Activated B cell treated with CpG ODN at 0.5 μM for 24 hours (primary cell): ENCODE results near the gene REG3G. TPM values are rescaled to one million over a fixed set of nuclear protein-coding genes. Genes with fewer than 3 reads are reported as not detected.
"Not testable (repeated sequence)": the region's sequence is repeated elsewhere in the genome, so short reads cannot be mapped to it uniquely, and the experiment has no call there.

Source experiments
- ATAC-seq: fragments of 200-7000 bp; cut with Tn5 transposase; one replicate; pipeline ENCODE4 v1.10.0; 2021; ENCODE audit warnings: low read depth, mild to moderate bottlenecking, moderate library complexity
- CTCF ChIA-PET: fragments of 350-600 bp; sonication (Branson Sonifier 250); formaldehyde crosslinking; loops from one replicate; lab custom pipeline; 2021; ENCODE audit warnings: antibody characterized with exemption; lab: Charles Lee
- POLR2A ChIA-PET: fragments of 350-600 bp; sonication (Branson Sonifier 250); formaldehyde crosslinking; loops from one replicate; lab custom pipeline; 2021; ENCODE audit warnings: antibody characterized with exemption; lab: Charles Lee
- DNase-seq: peaks from one replicate; pipeline ENCODE4 v3.0.0; 2022
- H3K27ac Mint-ChIP-seq: one replicate; pipeline ENCODE4 v1.8.0; 2020; ENCODE audit warnings: mixed read lengths
- H3K27me3 Mint-ChIP-seq: one replicate; pipeline ENCODE4 v1.8.0; 2021; ENCODE audit warnings: mixed read lengths
- H3K36me3 Mint-ChIP-seq: one replicate; pipeline ENCODE4 v1.8.0; 2021; ENCODE audit warnings: low read depth, mixed read lengths
- H3K4me1 Mint-ChIP-seq: one replicate; pipeline ENCODE4 v1.8.0; 2021; ENCODE audit warnings: mixed read lengths
- H3K4me3 Mint-ChIP-seq: one replicate; pipeline ENCODE4 v1.8.0; 2020; ENCODE audit warnings: mild to moderate bottlenecking, mixed read lengths
- H3K9me3 Mint-ChIP-seq: one replicate; pipeline ENCODE4 v1.8.0; 2020; ENCODE audit warnings: mixed read lengths
- intact Hi-C: fragments of 100-400 bp; cut with micrococcal nuclease; formaldehyde crosslinking; loops from one replicate; pipeline ENCODE4 v1.15.1; 2024
- total RNA-seq: library from RNA; stranded (reverse); gene quantifications from 2 replicates; pipeline ENCODE4 v1.2.3, GENCODE V29; 2022
- TF ChIP-seq, protein P1 (sequence below): fragments of 200-600 bp; IDR thresholded peaks from one replicate; pipeline ENCODE4 v1.8.0; 2022; ENCODE audit warnings: antibody characterized with exemption, mild to moderate bottlenecking

Gene REG3G
- total RNA-seq, 1 donor from 2014 or later: not detected

DNA sequence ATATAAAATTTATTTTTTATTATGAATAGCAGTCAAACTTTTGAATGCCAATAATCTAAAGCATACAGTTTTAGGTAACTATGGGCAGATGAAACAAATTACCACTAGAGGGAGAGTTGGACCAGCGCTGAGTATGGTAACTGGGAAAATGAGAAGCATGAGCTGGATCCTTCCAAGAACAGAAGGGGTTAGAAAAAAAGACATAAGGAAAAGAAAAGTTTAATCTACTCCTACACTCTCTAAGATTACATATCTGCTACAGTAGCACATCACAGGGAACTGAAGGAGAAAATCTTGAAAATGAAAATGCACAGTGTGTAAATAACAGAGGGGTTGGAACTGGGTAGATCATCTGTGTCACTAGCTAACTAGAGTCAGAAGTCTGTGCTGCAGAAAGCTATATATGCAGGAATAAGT lies 15.5 kb downstream of the REG3G start:
- intact Hi-C loops: no loop called here
- H3K4me1 Mint-ChIP-seq: peaks cover 2% of the 10 kb centered on the region
- no peaks in the 10 kb centered on the region for H3K36me3 Mint-ChIP-seq
- ChIA-PET CTCF (interaction anchor here (0.7 to 1.6 kb wide), 3 partner anchors 30 to 180 kb away, joined by 3 to 6 read pairs (median 3); no protein-coding TSS in a partner anchor), POLR2A (no interaction called here)
- TF ChIP-seq, protein P1, sequence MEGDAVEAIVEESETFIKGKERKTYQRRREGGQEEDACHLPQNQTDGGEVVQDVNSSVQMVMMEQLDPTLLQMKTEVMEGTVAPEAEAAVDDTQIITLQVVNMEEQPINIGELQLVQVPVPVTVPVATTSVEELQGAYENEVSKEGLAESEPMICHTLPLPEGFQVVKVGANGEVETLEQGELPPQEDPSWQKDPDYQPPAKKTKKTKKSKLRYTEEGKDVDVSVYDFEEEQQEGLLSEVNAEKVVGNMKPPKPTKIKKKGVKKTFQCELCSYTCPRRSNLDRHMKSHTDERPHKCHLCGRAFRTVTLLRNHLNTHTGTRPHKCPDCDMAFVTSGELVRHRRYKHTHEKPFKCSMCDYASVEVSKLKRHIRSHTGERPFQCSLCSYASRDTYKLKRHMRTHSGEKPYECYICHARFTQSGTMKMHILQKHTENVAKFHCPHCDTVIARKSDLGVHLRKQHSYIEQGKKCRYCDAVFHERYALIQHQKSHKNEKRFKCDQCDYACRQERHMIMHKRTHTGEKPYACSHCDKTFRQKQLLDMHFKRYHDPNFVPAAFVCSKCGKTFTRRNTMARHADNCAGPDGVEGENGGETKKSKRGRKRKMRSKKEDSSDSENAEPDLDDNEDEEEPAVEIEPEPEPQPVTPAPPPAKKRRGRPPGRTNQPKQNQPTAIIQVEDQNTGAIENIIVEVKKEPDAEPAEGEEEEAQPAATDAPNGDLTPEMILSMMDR: no peak
- H3K27ac Mint-ChIP-seq: no peak overlapping the region
- no peak overlapping the region for H3K4me3 Mint-ChIP-seq
- no peaks in the 10 kb centered on the region for H3K9me3 Mint-ChIP-seq
- no peaks in the 10 kb centered on the region for H3K27me3 Mint-ChIP-seq
- DNase-seq (no peak), ATAC-seq (no peak)

DNA sequence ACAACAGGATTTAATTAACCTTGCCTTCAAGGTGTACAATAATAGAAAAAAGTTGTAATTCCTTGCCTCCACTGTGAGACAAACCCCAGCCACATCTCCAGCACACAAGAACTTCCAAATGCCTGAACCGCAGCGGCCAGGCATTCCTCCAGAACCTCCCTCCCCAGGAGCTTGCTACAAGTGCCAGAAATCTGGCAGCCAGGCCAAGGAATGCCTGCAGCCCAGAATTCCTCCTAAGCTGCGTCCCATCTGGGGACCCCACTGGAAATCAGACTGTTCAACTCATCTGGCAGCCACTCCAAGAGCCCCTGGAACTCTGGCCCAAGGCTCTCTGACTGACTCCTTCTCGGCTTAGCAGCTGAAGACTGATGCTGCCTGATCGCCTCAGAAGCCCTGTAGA lies 28.0 kb downstream of the REG3G start:
- H3K9me3 Mint-ChIP-seq, H3K4me1 Mint-ChIP-seq, H3K4me3 Mint-ChIP-seq, POLR2A ChIA-PET, H3K27me3 Mint-ChIP-seq, ATAC-seq, intact Hi-C loops, CTCF ChIA-PET, H3K27ac Mint-ChIP-seq, H3K36me3 Mint-ChIP-seq, DNase-seq: not testable (repeated sequence)

DNA sequence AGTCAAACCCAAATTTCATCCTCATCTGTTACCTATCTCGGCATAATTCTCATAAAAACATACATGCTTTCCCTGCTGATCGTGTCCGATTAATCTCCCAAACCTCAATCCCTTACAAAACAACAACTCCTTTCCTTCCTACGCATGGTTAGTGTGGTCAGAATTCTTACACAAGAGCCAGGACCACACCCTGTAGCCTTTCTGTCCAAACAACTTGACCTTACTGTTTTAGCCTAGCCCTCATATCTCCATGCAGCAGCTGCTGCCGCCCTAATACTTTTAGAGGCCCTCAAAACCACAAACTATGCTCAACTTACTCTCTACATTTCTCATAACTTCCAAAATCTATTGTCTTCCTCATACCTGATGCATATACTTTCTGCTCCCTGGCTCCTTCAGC lies 29.3 kb downstream of the REG3G start:
- CTCF ChIA-PET, H3K4me1 Mint-ChIP-seq: not testable (repeated sequence)

DNA sequence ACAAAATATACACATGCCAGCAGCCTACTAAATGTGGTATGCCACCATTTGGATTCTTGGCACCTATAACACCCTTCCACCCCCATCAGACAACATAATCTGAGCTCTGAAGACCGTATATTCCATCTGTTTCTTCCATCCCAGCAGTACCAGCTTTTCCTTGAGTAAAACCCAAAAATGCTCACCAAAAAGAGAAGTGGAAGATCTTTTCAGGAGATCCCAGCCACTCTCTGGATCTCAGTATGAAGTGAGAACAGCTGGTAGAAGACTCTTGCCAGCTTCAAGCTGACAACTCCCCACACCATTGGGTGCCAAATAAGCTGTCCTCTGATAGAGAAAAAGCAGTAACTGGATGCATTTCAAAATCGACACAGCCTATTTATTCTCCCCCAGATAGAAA lies 39.7 kb downstream of the REG3G start:
- Mint-ChIP-seq H3K9me3 (peaks cover 3% of the 10 kb centered on the region), H3K27me3 (no peaks in the 10 kb centered on the region), H3K27ac (no peak overlapping the region), H3K4me1 (no peaks in the 10 kb centered on the region), H3K36me3 (no peaks in the 10 kb centered on the region), H3K4me3 (no peak overlapping the region)
- intact Hi-C loops: no loop called here
- ATAC-seq (no peak), DNase-seq (no peak)
- CTCF ChIA-PET: no interaction called here
- POLR2A ChIA-PET: no interaction called here
- TF ChIP-seq, protein P1: no peak

More for the DNA sequence above, 29.3 kb downstream of the REG3G start:
- H3K27me3 Mint-ChIP-seq, intact Hi-C loops, POLR2A ChIA-PET, H3K4me3 Mint-ChIP-seq, DNase-seq, H3K27ac Mint-ChIP-seq, H3K36me3 Mint-ChIP-seq, ATAC-seq, H3K9me3 Mint-ChIP-seq: not testable (repeated sequence)

DNA sequence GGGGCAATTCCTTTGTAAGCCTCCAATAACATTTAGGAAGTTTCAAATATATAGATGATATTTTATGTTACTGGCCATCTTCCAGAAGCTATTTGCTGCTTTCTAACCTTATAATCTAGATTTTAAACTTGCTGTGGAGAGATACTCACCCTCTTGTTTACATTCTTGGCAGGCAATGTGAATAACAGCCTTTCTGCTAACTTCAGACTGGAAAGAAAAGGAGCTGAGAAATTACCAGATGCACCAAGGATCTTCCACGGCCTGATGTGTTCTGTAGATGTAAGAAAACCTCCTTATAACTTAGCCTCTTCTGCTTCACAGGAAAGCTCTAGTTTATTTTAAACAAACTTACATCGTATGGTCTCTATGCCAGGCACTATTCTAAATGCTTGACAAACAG lies 45.6 kb downstream of the REG3G start:
- H3K9me3 Mint-ChIP-seq: peaks cover 3% of the 10 kb centered on the region
- no peaks in the 10 kb centered on the region for H3K27me3 Mint-ChIP-seq
- no peak for DNase-seq
- TF ChIP-seq, protein P1: no peak
- ATAC-seq: no peak
- H3K4me1 Mint-ChIP-seq: no peaks in the 10 kb centered on the region
- H3K4me3 Mint-ChIP-seq: no peak overlapping the region
- intact Hi-C loops: no loop called here
- ChIA-PET CTCF (interaction anchor here (1.0 kb wide), 1 partner anchor 30 kb away, joined by 3 read pairs; no protein-coding TSS in a partner anchor), POLR2A (no interaction called here)
- H3K36me3 Mint-ChIP-seq: no peaks in the 10 kb centered on the region
- H3K27ac Mint-ChIP-seq: no peak overlapping the region

Other genes starting within 250 kb of the REG3G start
- gene REG1B, start 62.3 kb downstream of the REG3G start, total RNA-seq: not detected in 2 replicates
- not detected in 2 replicates for gene REG1A, start 94.8 kb downstream of the REG3G start, total RNA-seq
- gene REG3A, start 134.1 kb downstream of the REG3G start, total RNA-seq: not detected in 2 replicates